Brain pericyte (primary cell): ENCODE data around the gene PKD2L2.
"Not testable (repeated sequence)": the region's sequence is repeated elsewhere in the genome, so short reads cannot be mapped to it uniquely, and the experiment has no call there.

Experiments
- DNase-seq: peaks from one replicate; pipeline ENCODE4 v3.0.0-alpha.2; 2012; ENCODE audit warnings: low read depth, low spot score

Gene PKD2L2

GRCh38 chr5:137888863-137889759, at the start of gene PKD2L2:
Gene PKD2L2 (plus strand): TSS chr5:137889457. CDS start chr5:137889492, 35 bp downstream.
- peak; percentile 49 for DNase-seq

GRCh38 chr5:137842296-137842695, 47.0 kb upstream of the PKD2L2 start:
- no peak for DNase-seq

- no peak for DNase-seq
These were observed 45.5 kb upstream of the PKD2L2 start for GRCh38 chr5:137843676-137844299.

GRCh38 chr5:137845472-137845871, 43.8 kb upstream of the PKD2L2 start:
- no peak for DNase-seq

GRCh38 chr5:137847687-137848086, 41.6 kb upstream of the PKD2L2 start:
- DNase-seq = no peak

- DNase-seq = not testable (repeated sequence)
These were observed 36.1 kb upstream of the PKD2L2 start for GRCh38 chr5:137853165-137853564.

GRCh38 chr5:137856201-137856600, 33.1 kb upstream of the PKD2L2 start:
- DNase-seq = no peak

- DNase-seq = no peak
These were observed 32.1 kb upstream of the PKD2L2 start for GRCh38 chr5:137856916-137857862.

GRCh38 chr5:137858223-137858916, 30.9 kb upstream of the PKD2L2 start:
- DNase-seq = no peak

GRCh38 chr5:137858954-137859353, 30.3 kb upstream of the PKD2L2 start:
- DNase-seq = no peak

GRCh38 chr5:137862251-137862650, 27.0 kb upstream of the PKD2L2 start:
- no peak for DNase-seq

GRCh38 chr5:137863653-137864052, 25.6 kb upstream of the PKD2L2 start:
- DNase-seq = not testable (repeated sequence)

GRCh38 chr5:137866541-137867388, 22.5 kb upstream of the PKD2L2 start:
- DNase-seq = no peak

GRCh38 chr5:137867664-137868063, 21.6 kb upstream of the PKD2L2 start, which contains the start of gene MYOT:
Gene MYOT (plus strand): TSS chr5:137867860. CDS start chr5:137870652, 2,792 bp downstream.
- no peak for DNase-seq

- no peak for DNase-seq
These were observed 18.5 kb upstream of the PKD2L2 start for GRCh38 chr5:137870647-137871339.

- DNase-seq = no peak
These were observed 17.7 kb upstream of the PKD2L2 start for GRCh38 chr5:137871571-137871970.

GRCh38 chr5:137872466-137872865, 16.8 kb upstream of the PKD2L2 start:
- no peak for DNase-seq

- DNase-seq = no peak
These were observed 13.2 kb upstream of the PKD2L2 start for GRCh38 chr5:137876101-137876500.

- DNase-seq = no peak
These were observed 8.9 kb upstream of the PKD2L2 start for GRCh38 chr5:137880313-137880712.

- DNase-seq = no peak
These were observed 1.4 kb upstream of the PKD2L2 start for GRCh38 chr5:137887831-137888230.
